Epithelial cell of proximal tubule (primary cell): ENCODE data around the gene LRRTM4. TPM values are rescaled to one million over a fixed set of nuclear protein-coding genes. Genes with fewer than 3 reads are reported as not detected.

ENCODE experiments used
- DNase-seq: peaks from one replicate; pipeline ENCODE4 v3.0.0-alpha.2; 2011; ENCODE audit warnings: low read depth
- H3K4me3 ChIP-seq: 2 replicates; pipeline ENCODE4 v1.5.1; 2011; ENCODE audit warnings: low read depth, mild to moderate bottlenecking, low read length
- total RNA-seq: library from RNA; depleted of rRNA; stranded (reverse); fragments of >200 nt; gene quantifications from 2 replicates; pipeline ENCODE4 v1.2.3, GENCODE V29; 2015
- TF ChIP-seq, protein P1 (sequence below): conservative IDR thresholded peaks from 2 replicates; pipeline ENCODE4 v1.5.1; 2012; ENCODE audit warnings: low read depth, mild to moderate bottlenecking, low read length

The LRRTM4 gene
- total RNA-seq, 1 donor from 2014 or later = not detected

DNA sequence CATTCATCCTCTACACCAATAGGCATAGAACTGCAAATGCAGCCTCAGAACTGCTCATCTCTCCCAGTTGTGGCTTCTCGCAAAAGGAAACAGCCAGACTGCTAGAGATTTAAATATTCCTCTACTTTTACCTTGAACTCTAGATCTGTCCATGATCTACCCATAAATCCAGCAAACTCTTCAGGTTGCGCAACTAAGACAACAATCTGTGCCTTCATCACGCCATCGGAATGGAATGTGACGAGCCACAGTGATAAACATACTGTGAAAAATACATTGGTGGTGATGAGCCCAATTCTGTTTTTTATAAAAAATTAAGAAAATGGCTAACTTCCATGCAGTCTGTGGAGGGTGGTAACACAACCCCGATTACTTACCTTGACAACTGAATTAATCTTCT lies 626.7 kb downstream of the LRRTM4 start:
- no peak for DNase-seq
- TF ChIP-seq, protein P1, sequence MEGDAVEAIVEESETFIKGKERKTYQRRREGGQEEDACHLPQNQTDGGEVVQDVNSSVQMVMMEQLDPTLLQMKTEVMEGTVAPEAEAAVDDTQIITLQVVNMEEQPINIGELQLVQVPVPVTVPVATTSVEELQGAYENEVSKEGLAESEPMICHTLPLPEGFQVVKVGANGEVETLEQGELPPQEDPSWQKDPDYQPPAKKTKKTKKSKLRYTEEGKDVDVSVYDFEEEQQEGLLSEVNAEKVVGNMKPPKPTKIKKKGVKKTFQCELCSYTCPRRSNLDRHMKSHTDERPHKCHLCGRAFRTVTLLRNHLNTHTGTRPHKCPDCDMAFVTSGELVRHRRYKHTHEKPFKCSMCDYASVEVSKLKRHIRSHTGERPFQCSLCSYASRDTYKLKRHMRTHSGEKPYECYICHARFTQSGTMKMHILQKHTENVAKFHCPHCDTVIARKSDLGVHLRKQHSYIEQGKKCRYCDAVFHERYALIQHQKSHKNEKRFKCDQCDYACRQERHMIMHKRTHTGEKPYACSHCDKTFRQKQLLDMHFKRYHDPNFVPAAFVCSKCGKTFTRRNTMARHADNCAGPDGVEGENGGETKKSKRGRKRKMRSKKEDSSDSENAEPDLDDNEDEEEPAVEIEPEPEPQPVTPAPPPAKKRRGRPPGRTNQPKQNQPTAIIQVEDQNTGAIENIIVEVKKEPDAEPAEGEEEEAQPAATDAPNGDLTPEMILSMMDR = no peak
- H3K4me3 ChIP-seq = no peak overlapping the region

DNA sequence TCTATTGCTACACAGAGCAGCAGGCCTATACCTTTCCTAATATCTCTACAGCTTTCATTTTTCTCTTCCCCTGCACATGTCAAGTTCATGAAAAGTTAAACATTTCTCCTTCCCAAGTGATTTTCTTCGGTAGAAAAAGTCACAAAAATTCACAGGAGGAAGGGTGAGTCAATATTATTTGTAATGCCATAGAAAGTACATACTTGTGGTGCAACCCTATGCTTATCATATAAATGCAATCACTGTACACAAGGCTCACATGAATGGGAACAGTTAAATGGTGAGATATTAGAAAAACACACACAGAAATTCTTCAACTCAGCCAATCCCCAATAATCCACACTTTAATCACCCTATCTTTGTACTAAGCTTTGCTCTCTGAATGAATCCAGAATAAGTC lies 651.6 kb downstream of the LRRTM4 start:
- no peak overlapping the region for H3K4me3 ChIP-seq
- TF ChIP-seq, protein P1 = no peak
- DNase-seq = no peak

DNA sequence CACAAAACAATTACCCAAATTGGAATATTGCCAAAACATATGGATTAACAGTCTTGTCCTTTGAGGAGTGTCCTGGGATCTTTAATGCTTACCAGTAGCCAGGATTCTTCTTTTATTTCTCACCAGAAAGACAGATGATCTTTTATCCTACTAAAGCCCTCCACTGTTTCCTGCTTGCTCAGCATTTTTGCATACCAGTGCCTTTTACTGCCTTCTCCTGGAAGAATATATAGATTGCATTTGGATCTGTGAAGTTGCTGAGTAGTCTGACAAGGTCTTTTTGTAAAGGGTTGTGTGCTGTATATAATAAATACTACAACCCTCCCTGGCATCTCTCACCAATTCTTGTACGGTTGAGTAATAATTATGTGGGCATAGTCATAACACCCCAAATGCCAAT lies 652.2 kb downstream of the LRRTM4 start:
- H3K4me3 ChIP-seq = no peak overlapping the region
- no peak for DNase-seq
- TF ChIP-seq, protein P1 = no peak

DNA sequence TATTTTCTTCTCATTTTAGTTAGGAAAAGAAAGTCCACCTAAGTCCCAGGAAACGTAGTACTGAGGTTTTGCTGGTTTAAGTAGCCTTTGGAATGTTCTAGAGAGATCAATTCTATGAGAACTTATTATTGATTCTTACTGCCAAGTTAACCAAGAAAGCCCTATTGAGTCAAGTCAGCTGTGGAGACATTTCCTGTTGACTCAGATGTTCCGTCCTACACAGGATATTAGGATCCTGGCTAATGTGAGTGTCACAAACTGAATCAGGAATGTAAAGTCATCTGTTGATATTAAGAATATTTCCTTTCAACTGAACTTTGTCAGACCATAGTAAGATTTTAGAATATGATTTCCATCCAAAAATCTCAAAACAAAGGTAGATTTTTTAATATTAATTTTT lies 654.3 kb downstream of the LRRTM4 start:
- no peak overlapping the region for H3K4me3 ChIP-seq
- DNase-seq = peak; percentile 50
- TF ChIP-seq, protein P1 = no peak

DNA sequence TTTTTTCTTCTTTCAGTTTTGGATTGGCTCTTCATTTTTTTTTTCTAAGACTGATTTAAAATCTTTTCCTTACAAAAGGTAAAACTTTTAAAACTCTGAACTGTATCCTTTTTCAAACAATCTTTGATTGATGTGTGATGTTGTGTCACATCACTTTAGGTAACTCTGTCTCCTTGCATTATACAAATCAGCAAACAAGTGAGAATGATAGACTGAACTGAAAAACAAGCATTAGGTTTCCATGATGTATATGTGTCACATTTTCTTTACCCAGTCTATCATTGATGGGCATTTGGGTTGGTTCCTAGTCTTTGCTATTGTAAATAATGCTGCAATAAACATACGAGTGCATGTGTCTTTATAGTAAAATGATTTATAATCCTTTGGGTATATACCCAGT lies 655.7 kb downstream of the LRRTM4 start:
- no peak for DNase-seq
- no peak overlapping the region for H3K4me3 ChIP-seq
- TF ChIP-seq, protein P1 = no peak

DNA sequence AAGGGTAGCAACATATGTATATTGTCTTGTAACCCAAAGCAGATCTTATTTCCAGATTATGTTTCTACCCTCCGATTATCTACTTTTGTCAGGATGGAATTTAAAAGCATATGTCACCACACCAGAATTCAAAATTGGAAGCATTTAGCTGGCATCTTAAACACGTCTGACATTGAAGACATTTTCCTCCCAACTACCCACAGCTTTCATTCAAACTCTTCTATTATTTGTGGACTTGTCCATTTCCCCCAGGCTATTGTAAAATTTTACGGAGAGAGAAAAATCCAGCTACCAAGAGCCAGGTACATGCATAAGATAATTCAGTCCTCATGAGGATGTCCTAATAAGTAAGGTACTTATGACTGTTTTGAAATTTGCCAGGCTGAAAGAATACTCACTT lies 659.3 kb downstream of the LRRTM4 start:
- no peak for DNase-seq
- TF ChIP-seq, protein P1 = no peak
- H3K4me3 ChIP-seq = no peak overlapping the region

DNA sequence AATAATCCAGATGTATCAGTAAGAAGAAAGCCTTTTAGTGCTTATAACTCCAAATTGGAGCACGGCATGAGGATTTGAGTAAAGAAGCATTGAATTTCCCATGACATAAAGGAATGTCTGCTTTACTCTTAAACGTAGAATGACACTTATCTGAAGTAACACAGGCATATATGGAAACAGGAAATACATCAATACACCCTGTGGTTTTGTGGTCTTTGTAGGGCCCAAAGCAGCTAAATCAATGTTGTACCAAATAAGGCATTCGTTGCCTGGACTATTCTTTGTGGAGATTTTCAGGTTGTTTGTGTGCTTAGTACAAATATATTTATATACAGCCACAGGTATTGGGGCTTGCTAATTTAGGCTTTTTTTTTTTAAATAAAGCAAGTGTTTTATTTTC lies 660.5 kb downstream of the LRRTM4 start:
- TF ChIP-seq, protein P1 = no peak
- DNase-seq = no peak
- no peak overlapping the region for H3K4me3 ChIP-seq
